GM23338 (cell line): Measurements from ENCODE around the gene GALNT1. TPM values are rescaled to one million over a fixed set of nuclear protein-coding genes. Genes with fewer than 3 reads are reported as not detected.

Source experiments
- ATAC-seq: fragments of 200-7000 bp; cut with Tn5 transposase; 3 replicates; pipeline ENCODE4 v1.9.1; 2020
- DNase-seq: peaks from one replicate; pipeline ENCODE4 v3.0.0-alpha.2; 2015; ENCODE audit warnings: low spot score
- H2AFZ ChIP-seq: fragments of 200-600 bp; sonication (generic); 2 replicates; pipeline ENCODE4 v1.8.0; 2016; ENCODE audit warnings: antibody characterized with exemption, mild to moderate bottlenecking, moderate library complexity
- H3F3A ChIP-seq: fragments of 200-600 bp; sonication (generic); replicated peaks from 2 replicates; pipeline ENCODE4 v1.8.0; 2017; ENCODE audit warnings: antibody characterized with exemption, mixed run types, low read depth
- H3K27ac ChIP-seq: fragments of 200-600 bp; sonication (generic); 2 replicates; pipeline ENCODE4 v1.6.1; 2016; ENCODE audit warnings: low read depth
- H3K27me3 ChIP-seq: fragments of 200-600 bp; sonication (generic); 2 replicates; pipeline ENCODE4 v1.8.0; 2016; ENCODE audit warnings: mild to moderate bottlenecking, mixed run types, moderate library complexity; ENCODE audit not compliant: insufficient read depth
- H3K36me3 ChIP-seq: fragments of 200-600 bp; sonication (generic); 2 replicates; pipeline ENCODE4 v1.8.0; 2016; ENCODE audit warnings: mild to moderate bottlenecking; ENCODE audit not compliant: insufficient read depth
- H3K4me1 ChIP-seq: fragments of 200-600 bp; sonication (generic); 2 replicates; pipeline ENCODE4 v1.8.0; 2016; ENCODE audit warnings: mild to moderate bottlenecking, moderate library complexity; ENCODE audit not compliant: insufficient read depth
- H3K4me2 ChIP-seq: fragments of 200-600 bp; sonication (generic); 2 replicates; pipeline ENCODE4 v1.7.1; 2017; ENCODE audit warnings: mixed run types
- H3K4me3 ChIP-seq: fragments of 200-600 bp; sonication (generic); 2 replicates; pipeline ENCODE4 v1.6.1; 2016; ENCODE audit warnings: mixed run types
- H3K79me2 ChIP-seq: fragments of 200-600 bp; sonication (generic); replicated peaks from 2 replicates; pipeline ENCODE4 v1.8.0; 2017; ENCODE audit warnings: mild to moderate bottlenecking; ENCODE audit not compliant: insufficient read depth
- H3K9me2 ChIP-seq: fragments of 200-600 bp; sonication (generic); 2 replicates; pipeline ENCODE4 v1.8.0; 2017; ENCODE audit not compliant: insufficient read depth
- H4K20me1 ChIP-seq: fragments of 200-600 bp; sonication (generic); replicated peaks from 2 replicates; pipeline ENCODE4 v1.8.0; 2017; ENCODE audit warnings: mild to moderate bottlenecking; ENCODE audit not compliant: insufficient read depth
- H3K27ac Mint-ChIP-seq: 2 replicates; pipeline ENCODE4 v1.8.0; 2020; ENCODE audit warnings: inconsistent platforms, mild to moderate bottlenecking, moderate library complexity, mixed read lengths
- H3K27me3 Mint-ChIP-seq: 3 replicates; pipeline ENCODE4 v1.8.0; 2022; ENCODE audit warnings: low read depth, mild to moderate bottlenecking, moderate library complexity, mixed read lengths, inconsistent platforms; ENCODE audit not compliant: insufficient read depth, poor library complexity
- H3K36me3 Mint-ChIP-seq: 3 replicates; pipeline ENCODE4 v1.8.0; 2021; ENCODE audit warnings: low read depth, mild to moderate bottlenecking, inconsistent platforms, moderate library complexity, mixed read lengths
- H3K4me1 Mint-ChIP-seq: 3 replicates; pipeline ENCODE4 v1.8.0; 2020; ENCODE audit warnings: mild to moderate bottlenecking, inconsistent platforms, mixed read lengths
- H3K4me3 Mint-ChIP-seq: 3 replicates; pipeline ENCODE4 v1.8.0; 2021; ENCODE audit warnings: moderate library complexity, mild to moderate bottlenecking, inconsistent platforms, mixed read lengths
- H3K9me3 Mint-ChIP-seq: 3 replicates; pipeline ENCODE4 v1.8.0; 2020; ENCODE audit warnings: moderate library complexity, mild to moderate bottlenecking, inconsistent platforms, mixed read lengths
- CREB1 ChIP-seq: fragments of 250-450 bp; sonication (Bioruptor Pico); IDR thresholded peaks from 2 replicates; pipeline ENCODE4 v1.5.0; 2020; ENCODE audit warnings: low read depth, mild to moderate bottlenecking, moderate library complexity
- EZH2 ChIP-seq: fragments of 200-600 bp; sonication (generic); IDR thresholded peaks from one replicate; pipeline ENCODE4 v1.8.0; 2017; ENCODE audit warnings: antibody characterized with exemption, mild to moderate bottlenecking, low read depth; ENCODE audit not compliant: unreplicated experiment
- EZH2phosphoT487 ChIP-seq: fragments of 200-600 bp; sonication (generic); IDR thresholded peaks from one replicate; pipeline ENCODE4 v1.8.1; 2018; ENCODE audit warnings: antibody characterized with exemption; ENCODE audit not compliant: unreplicated experiment
- JUNB ChIP-seq: IDR thresholded peaks from one replicate; pipeline ENCODE4 v1.6.1; 2016; ENCODE audit warnings: antibody characterized with exemption; ENCODE audit not compliant: unreplicated experiment
- NANOG ChIP-seq: IDR thresholded peaks from 2 replicates; pipeline ENCODE4 v1.6.1; 2016; ENCODE audit warnings: antibody characterized with exemption, borderline replicate concordance
- POLR2AphosphoS5 ChIP-seq: IDR thresholded peaks from 2 replicates; pipeline ENCODE4 v1.6.1; 2016; ENCODE audit warnings: antibody characterized with exemption, low read depth
- STAT1 ChIP-seq: IDR thresholded peaks from one replicate; pipeline ENCODE4 v1.6.1; 2016; ENCODE audit warnings: antibody characterized with exemption; ENCODE audit not compliant: unreplicated experiment
- ZNF114 ChIP-seq: fragments of 250-450 bp; sonication (Bioruptor Pico); IDR thresholded peaks from 2 replicates; pipeline ENCODE4 v1.5.0; 2020; ENCODE audit warnings: mild to moderate bottlenecking, moderate library complexity
- ZNF331 ChIP-seq: fragments of 250-450 bp; sonication (Bioruptor Pico); IDR thresholded peaks from 2 replicates; pipeline ENCODE4 v1.5.0; 2020; ENCODE audit warnings: low read depth, mild to moderate bottlenecking, moderate library complexity
- polyA plus RNA-seq: library from polyadenylated mRNA; unstranded; fragments of >200 nt; fragmentation: Nextera tagmentation; extraction: Ambion mirVana; gene quantifications from 2 replicates; pipeline ENCODE4 v1.2.1, GENCODE V29; 2016
- total RNA-seq: library from RNA; depleted of rRNA; stranded (reverse); fragments of >200 nt; shearing (Covaris generic); gene quantifications from 2 replicates; pipeline ENCODE4 v1.2.3, GENCODE V29; 2014
- TF ChIP-seq, protein P1 (sequence below): fragments of 250-450 bp; sonication (Bioruptor Pico); IDR thresholded peaks from 2 replicates; pipeline ENCODE4 v1.5.0; 2020; ENCODE audit warnings: mild to moderate bottlenecking, moderate library complexity
- TF ChIP-seq, protein P2 (sequence below): IDR thresholded peaks from one replicate; pipeline ENCODE4 v1.6.1; 2018; ENCODE audit warnings: antibody characterized with exemption; ENCODE audit not compliant: unreplicated experiment
- TF ChIP-seq, protein P3 (sequence below): IDR thresholded peaks from 2 replicates; pipeline ENCODE4 v1.6.1; 2016; ENCODE audit warnings: antibody characterized with exemption
- TF ChIP-seq, protein P4 (sequence below), 2 experiments: fragments of 200-600 bp in 1 of 2; sonication (generic) in 1 of 2; conservative IDR thresholded peaks; 2 replicates each; pipeline versions ENCODE4 v1.5.1 to v1.6.1; 2016 to 2017; ENCODE audit warnings: antibody characterized with exemption in 2 of 2, low read depth in 2 of 2, mild to moderate bottlenecking in 2 of 2, moderate library complexity in 1 of 2

The GALNT1 gene
- total and polyA plus RNA-seq, 2 experiments from 2014 or later = 37.4 to 60.8 TPM

DNA sequence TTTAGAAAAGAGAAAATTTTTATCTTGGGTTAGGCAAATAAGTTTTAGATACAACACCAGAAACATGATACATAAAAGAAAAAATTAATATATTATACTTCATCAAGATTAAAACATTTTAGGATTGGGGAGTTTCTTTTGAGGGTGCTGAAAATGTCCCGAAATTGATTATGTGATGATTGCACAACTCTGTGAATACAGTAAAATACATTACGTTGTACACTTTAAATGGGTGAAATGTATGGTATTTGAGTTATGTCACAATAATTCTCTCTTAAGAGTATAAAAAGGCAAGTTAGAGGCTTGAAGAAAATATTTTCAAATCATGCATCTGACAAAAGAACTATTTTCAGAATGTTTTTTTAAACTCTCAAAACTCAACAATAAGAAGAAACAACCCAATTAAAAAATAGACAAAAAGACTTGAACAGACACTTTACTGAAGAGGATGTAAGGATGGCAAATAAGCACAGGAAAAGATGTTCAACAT lies 47.6 kb upstream of the GALNT1 start:
- Mint-ChIP-seq H3K4me3 (no peak overlapping the region), H3K27me3 (no peaks in the 10 kb centered on the region), H3K4me1 (no peaks in the 10 kb centered on the region), H3K36me3 (peaks cover 11% of the 10 kb centered on the region), H3K27ac (no peak overlapping the region), H3K9me3 (peaks cover 36% of the 10 kb centered on the region)
- Histone ChIP-seq H3K27me3 (no peaks in the 10 kb centered on the region), H4K20me1 (no peaks in the 10 kb centered on the region), H3K36me3 (no peaks in the 10 kb centered on the region), H2AFZ (no peak overlapping the region), H3K4me3 (no peak overlapping the region), H3K79me2 (no peaks in the 10 kb centered on the region), H3K4me2 (no peak overlapping the region), H3F3A (no peaks in the 10 kb centered on the region), H3K4me1 (no peaks in the 10 kb centered on the region), H3K27ac (no peak overlapping the region), H3K9me2 (no peaks in the 10 kb centered on the region)
- ATAC-seq (no peak), DNase-seq (no peak)
- TF ChIP-seq, protein P1, sequence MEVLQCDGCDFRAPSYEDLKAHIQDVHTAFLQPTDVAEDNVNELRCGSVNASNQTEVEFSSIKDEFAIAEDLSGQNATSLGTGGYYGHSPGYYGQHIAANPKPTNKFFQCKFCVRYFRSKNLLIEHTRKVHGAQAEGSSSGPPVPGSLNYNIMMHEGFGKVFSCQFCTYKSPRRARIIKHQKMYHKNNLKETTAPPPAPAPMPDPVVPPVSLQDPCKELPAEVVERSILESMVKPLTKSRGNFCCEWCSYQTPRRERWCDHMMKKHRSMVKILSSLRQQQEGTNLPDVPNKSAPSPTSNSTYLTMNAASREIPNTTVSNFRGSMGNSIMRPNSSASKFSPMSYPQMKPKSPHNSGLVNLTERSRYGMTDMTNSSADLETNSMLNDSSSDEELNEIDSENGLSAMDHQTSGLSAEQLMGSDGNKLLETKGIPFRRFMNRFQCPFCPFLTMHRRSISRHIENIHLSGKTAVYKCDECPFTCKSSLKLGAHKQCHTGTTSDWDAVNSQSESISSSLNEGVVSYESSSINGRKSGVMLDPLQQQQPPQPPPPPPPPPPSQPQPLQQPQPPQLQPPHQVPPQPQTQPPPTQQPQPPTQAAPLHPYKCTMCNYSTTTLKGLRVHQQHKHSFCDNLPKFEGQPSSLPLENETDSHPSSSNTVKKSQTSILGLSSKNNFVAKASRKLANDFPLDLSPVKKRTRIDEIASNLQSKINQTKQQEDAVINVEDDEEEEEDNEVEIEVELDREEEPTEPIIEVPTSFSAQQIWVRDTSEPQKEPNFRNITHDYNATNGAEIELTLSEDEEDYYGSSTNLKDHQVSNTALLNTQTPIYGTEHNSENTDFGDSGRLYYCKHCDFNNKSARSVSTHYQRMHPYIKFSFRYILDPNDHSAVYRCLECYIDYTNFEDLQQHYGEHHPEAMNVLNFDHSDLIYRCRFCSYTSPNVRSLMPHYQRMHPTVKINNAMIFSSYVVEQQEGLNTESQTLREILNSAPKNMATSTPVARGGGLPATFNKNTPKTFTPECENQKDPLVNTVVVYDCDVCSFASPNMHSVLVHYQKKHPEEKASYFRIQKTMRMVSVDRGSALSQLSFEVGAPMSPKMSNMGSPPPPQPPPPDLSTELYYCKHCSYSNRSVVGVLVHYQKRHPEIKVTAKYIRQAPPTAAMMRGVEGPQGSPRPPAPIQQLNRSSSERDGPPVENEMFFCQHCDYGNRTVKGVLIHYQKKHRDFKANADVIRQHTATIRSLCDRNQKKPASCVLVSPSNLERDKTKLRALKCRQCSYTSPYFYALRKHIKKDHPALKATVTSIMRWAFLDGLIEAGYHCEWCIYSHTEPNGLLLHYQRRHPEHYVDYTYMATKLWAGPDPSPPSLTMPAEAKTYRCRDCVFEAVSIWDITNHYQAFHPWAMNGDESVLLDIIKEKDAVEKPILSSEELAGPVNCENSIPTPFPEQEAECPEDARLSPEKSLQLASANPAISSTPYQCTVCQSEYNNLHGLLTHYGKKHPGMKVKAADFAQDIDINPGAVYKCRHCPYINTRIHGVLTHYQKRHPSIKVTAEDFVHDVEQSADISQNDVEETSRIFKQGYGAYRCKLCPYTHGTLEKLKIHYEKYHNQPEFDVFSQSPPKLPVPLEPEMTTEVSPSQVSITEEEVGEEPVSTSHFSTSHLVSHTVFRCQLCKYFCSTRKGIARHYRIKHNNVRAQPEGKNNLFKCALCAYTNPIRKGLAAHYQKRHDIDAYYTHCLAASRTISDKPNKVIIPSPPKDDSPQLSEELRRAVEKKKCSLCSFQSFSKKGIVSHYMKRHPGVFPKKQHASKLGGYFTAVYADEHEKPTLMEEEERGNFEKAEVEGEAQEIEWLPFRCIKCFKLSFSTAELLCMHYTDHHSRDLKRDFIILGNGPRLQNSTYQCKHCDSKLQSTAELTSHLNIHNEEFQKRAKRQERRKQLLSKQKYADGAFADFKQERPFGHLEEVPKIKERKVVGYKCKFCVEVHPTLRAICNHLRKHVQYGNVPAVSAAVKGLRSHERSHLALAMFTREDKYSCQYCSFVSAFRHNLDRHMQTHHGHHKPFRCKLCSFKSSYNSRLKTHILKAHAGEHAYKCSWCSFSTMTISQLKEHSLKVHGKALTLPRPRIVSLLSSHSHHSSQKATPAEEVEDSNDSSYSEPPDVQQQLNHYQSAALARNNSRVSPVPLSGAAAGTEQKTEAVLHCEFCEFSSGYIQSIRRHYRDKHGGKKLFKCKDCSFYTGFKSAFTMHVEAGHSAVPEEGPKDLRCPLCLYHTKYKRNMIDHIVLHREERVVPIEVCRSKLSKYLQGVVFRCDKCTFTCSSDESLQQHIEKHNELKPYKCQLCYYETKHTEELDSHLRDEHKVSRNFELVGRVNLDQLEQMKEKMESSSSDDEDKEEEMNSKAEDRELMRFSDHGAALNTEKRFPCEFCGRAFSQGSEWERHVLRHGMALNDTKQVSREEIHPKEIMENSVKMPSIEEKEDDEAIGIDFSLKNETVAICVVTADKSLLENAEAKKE (CRISPR knock-in tag) = no peak
- TF ChIP-seq ZNF331 (CRISPR knock-in tag) (no peak), STAT1 (no peak), EZH2 (no peak), CREB1 (no peak), NANOG (no peak), EZH2phosphoT487 (no peak), JUNB (no peak), POLR2AphosphoS5 (no peak), ZNF114 (CRISPR knock-in tag) (no peak)
- TF ChIP-seq, protein P2, sequence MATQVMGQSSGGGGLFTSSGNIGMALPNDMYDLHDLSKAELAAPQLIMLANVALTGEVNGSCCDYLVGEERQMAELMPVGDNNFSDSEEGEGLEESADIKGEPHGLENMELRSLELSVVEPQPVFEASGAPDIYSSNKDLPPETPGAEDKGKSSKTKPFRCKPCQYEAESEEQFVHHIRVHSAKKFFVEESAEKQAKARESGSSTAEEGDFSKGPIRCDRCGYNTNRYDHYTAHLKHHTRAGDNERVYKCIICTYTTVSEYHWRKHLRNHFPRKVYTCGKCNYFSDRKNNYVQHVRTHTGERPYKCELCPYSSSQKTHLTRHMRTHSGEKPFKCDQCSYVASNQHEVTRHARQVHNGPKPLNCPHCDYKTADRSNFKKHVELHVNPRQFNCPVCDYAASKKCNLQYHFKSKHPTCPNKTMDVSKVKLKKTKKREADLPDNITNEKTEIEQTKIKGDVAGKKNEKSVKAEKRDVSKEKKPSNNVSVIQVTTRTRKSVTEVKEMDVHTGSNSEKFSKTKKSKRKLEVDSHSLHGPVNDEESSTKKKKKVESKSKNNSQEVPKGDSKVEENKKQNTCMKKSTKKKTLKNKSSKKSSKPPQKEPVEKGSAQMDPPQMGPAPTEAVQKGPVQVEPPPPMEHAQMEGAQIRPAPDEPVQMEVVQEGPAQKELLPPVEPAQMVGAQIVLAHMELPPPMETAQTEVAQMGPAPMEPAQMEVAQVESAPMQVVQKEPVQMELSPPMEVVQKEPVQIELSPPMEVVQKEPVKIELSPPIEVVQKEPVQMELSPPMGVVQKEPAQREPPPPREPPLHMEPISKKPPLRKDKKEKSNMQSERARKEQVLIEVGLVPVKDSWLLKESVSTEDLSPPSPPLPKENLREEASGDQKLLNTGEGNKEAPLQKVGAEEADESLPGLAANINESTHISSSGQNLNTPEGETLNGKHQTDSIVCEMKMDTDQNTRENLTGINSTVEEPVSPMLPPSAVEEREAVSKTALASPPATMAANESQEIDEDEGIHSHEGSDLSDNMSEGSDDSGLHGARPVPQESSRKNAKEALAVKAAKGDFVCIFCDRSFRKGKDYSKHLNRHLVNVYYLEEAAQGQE = no peak
- TF ChIP-seq, protein P3, sequence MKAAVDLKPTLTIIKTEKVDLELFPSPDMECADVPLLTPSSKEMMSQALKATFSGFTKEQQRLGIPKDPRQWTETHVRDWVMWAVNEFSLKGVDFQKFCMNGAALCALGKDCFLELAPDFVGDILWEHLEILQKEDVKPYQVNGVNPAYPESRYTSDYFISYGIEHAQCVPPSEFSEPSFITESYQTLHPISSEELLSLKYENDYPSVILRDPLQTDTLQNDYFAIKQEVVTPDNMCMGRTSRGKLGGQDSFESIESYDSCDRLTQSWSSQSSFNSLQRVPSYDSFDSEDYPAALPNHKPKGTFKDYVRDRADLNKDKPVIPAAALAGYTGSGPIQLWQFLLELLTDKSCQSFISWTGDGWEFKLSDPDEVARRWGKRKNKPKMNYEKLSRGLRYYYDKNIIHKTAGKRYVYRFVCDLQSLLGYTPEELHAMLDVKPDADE = no peak
- TF ChIP-seq, protein P4, sequence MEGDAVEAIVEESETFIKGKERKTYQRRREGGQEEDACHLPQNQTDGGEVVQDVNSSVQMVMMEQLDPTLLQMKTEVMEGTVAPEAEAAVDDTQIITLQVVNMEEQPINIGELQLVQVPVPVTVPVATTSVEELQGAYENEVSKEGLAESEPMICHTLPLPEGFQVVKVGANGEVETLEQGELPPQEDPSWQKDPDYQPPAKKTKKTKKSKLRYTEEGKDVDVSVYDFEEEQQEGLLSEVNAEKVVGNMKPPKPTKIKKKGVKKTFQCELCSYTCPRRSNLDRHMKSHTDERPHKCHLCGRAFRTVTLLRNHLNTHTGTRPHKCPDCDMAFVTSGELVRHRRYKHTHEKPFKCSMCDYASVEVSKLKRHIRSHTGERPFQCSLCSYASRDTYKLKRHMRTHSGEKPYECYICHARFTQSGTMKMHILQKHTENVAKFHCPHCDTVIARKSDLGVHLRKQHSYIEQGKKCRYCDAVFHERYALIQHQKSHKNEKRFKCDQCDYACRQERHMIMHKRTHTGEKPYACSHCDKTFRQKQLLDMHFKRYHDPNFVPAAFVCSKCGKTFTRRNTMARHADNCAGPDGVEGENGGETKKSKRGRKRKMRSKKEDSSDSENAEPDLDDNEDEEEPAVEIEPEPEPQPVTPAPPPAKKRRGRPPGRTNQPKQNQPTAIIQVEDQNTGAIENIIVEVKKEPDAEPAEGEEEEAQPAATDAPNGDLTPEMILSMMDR (conservative IDR thresholded peaks at IDR 0.05; ENCODE audit: low read depth in 2 of 2) = no peak
